HepG2 (cell line): ENCODE data around the gene RUSC1. TPM values are rescaled to one million over a fixed set of nuclear protein-coding genes. Genes with fewer than 3 reads are reported as not detected.

Experiments used
- NFYC ChIP-seq: IDR thresholded peaks from 2 replicates; pipeline ENCODE4 v1.6.1; 2016; ENCODE audit warnings: missing genetic modification reagents, missing compliant biosample characterization
- PCBP1 ChIP-seq: fragments of 200-400 bp; formaldehyde crosslinking; IDR thresholded peaks from 2 replicates; pipeline ENCODE4 v1.6.1; 2017; ENCODE audit warnings: mild to moderate bottlenecking, low read depth, low read length, borderline replicate concordance
- RELA ChIP-seq: sonication (generic); formaldehyde crosslinking; IDR thresholded peaks from 2 replicates; pipeline ENCODE4 v1.4.0; 2020; ENCODE audit warnings: missing genetic modification reagents
- RORA ChIP-seq: sonication (generic); formaldehyde crosslinking; IDR thresholded peaks from 2 replicates; pipeline ENCODE4 v1.5.0; 2020; ENCODE audit warnings: mild to moderate bottlenecking, missing genetic modification reagents, moderate library complexity
- ZBTB25 ChIP-seq: IDR thresholded peaks from 2 replicates; pipeline ENCODE4 v1.6.1; 2018; ENCODE audit warnings: missing genetic modification reagents
- ZMYM3 ChIP-seq: sonication (generic); formaldehyde crosslinking; IDR thresholded peaks from 2 replicates; pipeline ENCODE4 v1.5.1; 2020; ENCODE audit warnings: mild to moderate bottlenecking, missing genetic modification reagents
- polyA plus RNA-seq, 8 experiments: library from polyadenylated mRNA; depleted of rRNA in 3 of 8; stranded (reverse) in 7 of 8; unstranded in 1 of 8; fragments of >200 nt; fragmentation: Illumina TruSeq in 4 of 8; extraction: Trizol in 4 of 8; gene quantifications; 2 replicates each; pipeline versions ENCODE4 v1.2.1 to v1.2.3, GENCODE V29; 2011 to 2016; ENCODE audit warnings: low read depth in 4 of 8, missing spikeins in 1 of 8, mixed read lengths in 1 of 8; ENCODE audit not compliant: insufficient read depth in 1 of 8
- total RNA-seq, 5 experiments: library from RNA; depleted of rRNA; stranded (reverse); fragments of >200 nt; fragmentation: Illumina TruSeq; extraction: Trizol; gene quantifications; 2 replicates each; pipeline ENCODE4 v1.2.3, GENCODE V29; 2016; ENCODE audit warnings: low read depth in 1 of 5
- TF ChIP-seq, protein P1 (sequence below): sonication (generic); formaldehyde crosslinking; IDR thresholded peaks from 2 replicates; pipeline ENCODE4 v1.4.0; 2020; ENCODE audit warnings: mild to moderate bottlenecking, missing genetic modification reagents

The RUSC1 gene
- total and polyA plus RNA-seq, 2 of the 13 experiments (the other 11 are each of a cell fraction or from before 2014, with no cell fraction given) = 18.7 to 20.4 TPM

DNA sequence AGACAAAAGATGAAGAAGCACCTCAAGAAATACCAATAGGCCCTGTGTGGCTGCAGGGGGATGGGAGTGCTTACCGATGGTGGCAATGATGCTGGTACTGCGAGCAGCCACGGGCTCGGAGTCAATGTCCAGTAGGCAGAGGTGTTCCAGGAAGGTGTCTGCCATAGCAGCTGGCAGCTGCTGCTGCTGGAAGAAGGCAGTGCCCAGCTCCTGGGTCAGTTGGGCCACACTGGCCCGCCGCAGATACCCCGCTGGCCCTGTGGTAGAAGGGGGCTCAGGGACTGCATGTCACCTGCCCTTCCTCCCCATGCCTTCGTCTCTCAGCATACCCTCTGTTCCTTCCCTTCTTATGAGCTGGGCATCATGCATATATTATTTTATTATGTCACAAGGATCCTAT, 20.7 kb upstream of the RUSC1 start (continued):
- TF ChIP-seq ZMYM3 = no peak
- no peak for TF ChIP-seq PCBP1
- TF ChIP-seq RORA (CRISPR knock-in tag) = no peak
- TF ChIP-seq NFYC (CRISPR knock-in tag) = no peak
- TF ChIP-seq ZBTB25 (CRISPR knock-in tag) = no peak
- TF ChIP-seq RELA (CRISPR knock-in tag) = no peak
- TF ChIP-seq, protein P1, sequence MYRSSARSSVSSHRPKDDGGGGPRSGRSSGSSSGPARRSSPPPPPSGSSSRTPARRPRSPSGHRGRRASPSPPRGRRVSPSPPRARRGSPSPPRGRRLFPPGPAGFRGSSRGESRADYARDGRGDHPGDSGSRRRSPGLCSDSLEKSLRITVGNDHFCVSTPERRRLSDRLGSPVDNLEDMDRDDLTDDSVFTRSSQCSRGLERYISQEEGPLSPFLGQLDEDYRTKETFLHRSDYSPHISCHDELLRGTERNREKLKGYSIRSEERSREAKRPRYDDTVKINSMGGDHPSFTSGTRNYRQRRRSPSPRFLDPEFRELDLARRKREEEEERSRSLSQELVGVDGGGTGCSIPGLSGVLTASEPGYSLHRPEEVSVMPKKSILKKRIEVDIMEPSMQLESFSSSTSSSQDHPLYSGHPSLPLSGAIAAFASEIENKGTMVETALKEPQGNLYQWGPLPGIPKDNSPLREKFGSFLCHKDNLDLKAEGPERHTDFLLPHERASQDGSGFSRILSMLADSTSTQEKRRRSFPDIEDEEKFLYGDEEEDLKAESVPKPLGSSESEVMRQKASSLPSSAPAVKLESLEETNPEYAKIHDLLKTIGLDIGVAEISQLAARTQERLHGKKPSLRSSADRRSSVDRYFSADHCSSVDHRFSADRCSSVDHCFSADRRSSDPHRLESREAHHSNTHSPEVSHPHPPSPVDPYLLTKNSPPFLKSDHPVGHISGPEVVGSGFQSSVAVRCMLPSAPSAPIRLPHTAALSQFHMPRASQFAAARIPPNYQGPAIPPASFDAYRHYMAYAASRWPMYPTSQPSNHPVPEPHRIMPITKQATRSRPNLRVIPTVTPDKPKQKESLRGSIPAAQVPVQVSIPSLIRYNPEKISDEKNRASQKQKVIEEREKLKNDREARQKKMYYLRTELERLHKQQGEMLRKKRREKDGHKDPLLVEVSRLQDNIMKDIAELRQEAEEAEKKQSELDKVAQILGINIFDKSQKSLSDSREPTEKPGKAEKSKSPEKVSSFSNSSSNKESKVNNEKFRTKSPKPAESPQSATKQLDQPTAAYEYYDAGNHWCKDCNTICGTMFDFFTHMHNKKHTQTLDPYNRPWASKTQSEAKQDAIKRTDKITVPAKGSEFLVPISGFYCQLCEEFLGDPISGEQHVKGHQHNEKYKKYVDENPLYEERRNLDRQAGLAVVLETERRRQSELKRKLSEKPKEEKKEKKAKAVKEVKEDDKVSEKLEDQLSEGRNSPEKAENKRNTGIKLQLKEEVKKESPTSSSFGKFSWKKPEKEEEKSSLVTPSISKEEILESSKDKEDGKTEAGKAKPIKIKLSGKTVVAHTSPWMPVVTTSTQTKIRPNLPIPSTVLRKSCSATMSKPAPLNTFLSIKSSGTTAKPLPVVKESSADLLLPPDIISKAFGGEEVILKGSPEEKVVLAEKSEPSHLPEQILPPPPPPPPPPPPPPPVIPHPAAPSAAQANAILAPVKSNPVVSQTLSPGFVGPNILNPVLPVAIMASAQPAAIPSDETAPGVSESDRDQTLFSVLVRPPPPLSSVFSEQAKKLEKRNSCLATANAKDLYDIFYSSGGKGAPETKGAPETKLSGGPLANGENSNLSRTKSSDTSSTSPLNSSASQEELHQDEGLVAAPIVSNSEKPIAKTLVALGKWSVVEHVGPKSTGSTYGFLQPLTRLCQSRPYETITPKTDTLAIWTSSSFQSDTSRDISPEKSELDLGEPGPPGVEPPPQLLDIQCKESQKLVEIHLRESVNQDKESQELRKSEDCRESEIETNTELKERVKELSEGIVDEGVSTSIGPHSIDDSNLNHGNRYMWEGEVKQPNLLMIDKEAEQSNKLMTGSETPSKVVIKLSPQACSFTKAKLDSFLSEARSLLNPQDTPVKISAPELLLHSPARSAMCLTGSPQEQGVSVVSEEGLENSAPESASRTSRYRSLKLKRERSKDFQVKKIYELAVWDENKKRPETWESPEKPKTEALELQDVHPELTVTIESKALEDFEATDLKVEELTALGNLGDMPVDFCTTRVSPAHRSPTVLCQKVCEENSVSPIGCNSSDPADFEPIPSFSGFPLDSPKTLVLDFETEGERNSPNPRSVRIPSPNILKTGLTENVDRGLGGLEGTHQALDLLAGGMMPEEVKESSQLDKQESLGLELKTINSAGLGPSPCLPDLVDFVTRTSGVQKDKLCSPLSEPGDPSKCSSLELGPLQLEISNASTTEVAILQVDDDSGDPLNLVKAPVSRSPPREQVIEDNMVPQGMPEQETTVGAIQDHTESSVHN (CRISPR knock-in tag) = no peak
